Measurements from ENCODE around the gene TOR1AIP1. TPM values are rescaled to one million over a fixed set of nuclear protein-coding genes. Genes with fewer than 3 reads are reported as not detected.

TOR1AIP1 gene
- total and polyA plus RNA-seq, 2 experiments from 2014 or later = 59.1 to 64.6 TPM

GRCh38 chr1:179952186-179952585 is 70.1 kb downstream of the TOR1AIP1 start:
- Histone ChIP-seq H3F3A (ENCODE audit: insufficient read depth) (peaks cover 17% of the 10 kb centered on the region), H3K27ac (no peak overlapping the region), H3K4me2 (ENCODE audit: unreplicated experiment) (no peak overlapping the region), H3K27me3 (replicated peaks; ENCODE audit: insufficient read depth) (no peaks in the 10 kb centered on the region), H3K9ac (no peak overlapping the region), H3K9me3 (ENCODE audit: low read depth) (no peaks in the 10 kb centered on the region), H3K36me3 (ENCODE audit: low read depth) (no peaks in the 10 kb centered on the region), H3K4me1 (ENCODE audit: insufficient read depth) (peaks cover 16% of the 10 kb centered on the region), H4K20me1 (ENCODE audit: insufficient read depth) (peaks cover 3% of the 10 kb centered on the region; the same call in 1 of the 2 replicates), H2AFZ (no peak overlapping the region), H3K79me2 (ENCODE audit: insufficient read depth) (peaks cover 33% of the 10 kb centered on the region), H3K4me3 (no peak overlapping the region), H3K9me2 (ENCODE audit: insufficient read depth) (no peaks in the 10 kb centered on the region)
- in situ Hi-C loops (cut with MboI) = no loop called here
- 87 to 89% methylated on average over 4 of the region's 4 CpGs for WGBS, 2 experiments (ENCODE audit: low coverage in 1 of 2, low lambda C conversion rate in 2 of 2, missing lambda C conversion rate in 2 of 2)
- no peak for DNase-seq
- TF ChIP-seq EZH2phosphoT487 (IDR thresholded peaks at IDR 0.05; ENCODE audit: insufficient read depth, low read depth) (no peak), EZH2 (IDR thresholded peaks at IDR 0.05; ENCODE audit: insufficient read depth, poor library complexity, severe bottlenecking) (no peak)

GRCh38 chr1:179953974-179954492 is 71.9 kb downstream of the TOR1AIP1 start:
- Histone ChIP-seq H3K4me2 (ENCODE audit: unreplicated experiment) (peak overlapping the region; percentile 91), H3K27me3 (replicated peaks; ENCODE audit: insufficient read depth) (no peaks in the 10 kb centered on the region), H4K20me1 (ENCODE audit: insufficient read depth) (peaks cover 7% of the 10 kb centered on the region; the same call in 1 of the 2 replicates), H3K79me2 (ENCODE audit: insufficient read depth) (peaks cover 51% of the 10 kb centered on the region), H3K9ac (peak overlapping the region; percentile 93), H2AFZ (peak overlapping the region; percentile 99), H3K4me3 (peak overlapping the region; percentile 96), H3K4me1 (ENCODE audit: insufficient read depth) (peaks cover 26% of the 10 kb centered on the region), H3K27ac (peak overlapping the region; percentile 85), H3K36me3 (ENCODE audit: low read depth) (no peaks in the 10 kb centered on the region), H3K9me3 (ENCODE audit: low read depth) (no peaks in the 10 kb centered on the region), H3F3A (ENCODE audit: insufficient read depth) (peaks cover 17% of the 10 kb centered on the region), H3K9me2 (ENCODE audit: insufficient read depth) (no peaks in the 10 kb centered on the region)
- peak; percentile 82 for DNase-seq
- TF ChIP-seq EZH2 (IDR thresholded peaks at IDR 0.05; ENCODE audit: insufficient read depth, poor library complexity, severe bottlenecking) (no peak), EZH2phosphoT487 (IDR thresholded peaks at IDR 0.05; ENCODE audit: insufficient read depth, low read depth) (no peak)
- whole genome bisulfite sequencing, 2 experiments (ENCODE audit: low coverage in 1 of 2, low lambda C conversion rate in 2 of 2, missing lambda C conversion rate in 2 of 2) = 2% methylated on average over 19 of the region's 19 CpGs
- in situ Hi-C loops (cut with MboI) = no loop called here

GRCh38 chr1:179954493-179955286 is 72.6 kb downstream of the TOR1AIP1 start, which contains the start of gene CEP350:
CEP350 (plus strand) TSS chr1:179954810; CDS start chr1:179986182, 31,372 bp downstream.
- Histone ChIP-seq H3K36me3 (ENCODE audit: low read depth) (no peaks in the 10 kb centered on the region), H3K4me2 (ENCODE audit: unreplicated experiment) (peak within 1 kb of the TSS; percentile 93), H3K9ac (peak within 1 kb of the TSS; percentile 93), H3K27ac (peak within 1 kb of the TSS; percentile 85), H3K9me3 (ENCODE audit: low read depth) (no peaks in the 10 kb centered on the region), H3K79me2 (ENCODE audit: insufficient read depth) (peaks cover 58% of the 10 kb centered on the region), H4K20me1 (ENCODE audit: insufficient read depth) (peaks cover 7% of the 10 kb centered on the region; the same call in 1 of the 2 replicates), H3K4me3 (peak within 1 kb of the TSS; percentile 96), H2AFZ (peak within 1 kb of the TSS; percentile 99), H3F3A (ENCODE audit: insufficient read depth) (peaks cover 17% of the 10 kb centered on the region), H3K27me3 (replicated peaks; ENCODE audit: insufficient read depth) (no peaks in the 10 kb centered on the region), H3K4me1 (ENCODE audit: insufficient read depth) (peaks cover 26% of the 10 kb centered on the region), H3K9me2 (ENCODE audit: insufficient read depth) (no peaks in the 10 kb centered on the region)
- WGBS, 2 experiments (ENCODE audit: low coverage in 1 of 2, low lambda C conversion rate in 2 of 2, missing lambda C conversion rate in 2 of 2) = 1% methylated on average over 66 to 72 of the region's 72 CpGs
- DNase-seq = peak; percentile 99
- in situ Hi-C loops (cut with MboI) = no loop called here
- TF ChIP-seq EZH2phosphoT487 (IDR thresholded peaks at IDR 0.05; ENCODE audit: insufficient read depth, low read depth) (no peak), EZH2 (IDR thresholded peaks at IDR 0.05; ENCODE audit: insufficient read depth, poor library complexity, severe bottlenecking) (no peak)

GRCh38 chr1:179955287-179955680 is 73.2 kb downstream of the TOR1AIP1 start:
- H3K79me2 ChIP-seq (ENCODE audit: insufficient read depth) = peaks cover 62% of the 10 kb centered on the region
- peak overlapping the region; percentile 93 for H3K9ac ChIP-seq
- H3K4me2 ChIP-seq (ENCODE audit: unreplicated experiment) = peak overlapping the region; percentile 93
- no peaks in the 10 kb centered on the region for H3K36me3 ChIP-seq (ENCODE audit: low read depth)
- peaks cover 7% of the 10 kb centered on the region; the same call in 1 of the 2 replicates for H4K20me1 ChIP-seq (ENCODE audit: insufficient read depth)
- TF ChIP-seq EZH2 (IDR thresholded peaks at IDR 0.05; ENCODE audit: insufficient read depth, poor library complexity, severe bottlenecking) (no peak), EZH2phosphoT487 (IDR thresholded peaks at IDR 0.05; ENCODE audit: insufficient read depth, low read depth) (no peak)
- peak overlapping the region; percentile 96 for H3K4me3 ChIP-seq
- H2AFZ ChIP-seq = peak overlapping the region; percentile 99
- in situ Hi-C loops (cut with MboI) = no loop called here
- H3F3A ChIP-seq (ENCODE audit: insufficient read depth) = peaks cover 17% of the 10 kb centered on the region
- peak overlapping the region; percentile 85 for H3K27ac ChIP-seq
- no peaks in the 10 kb centered on the region for H3K27me3 ChIP-seq (replicated peaks; ENCODE audit: insufficient read depth)
- DNase-seq = no peak
- no peaks in the 10 kb centered on the region for H3K9me2 ChIP-seq (ENCODE audit: insufficient read depth)
- 0 to 2% methylated on average over 10 of the region's 10 CpGs for WGBS, 2 experiments (ENCODE audit: low coverage in 1 of 2, low lambda C conversion rate in 2 of 2, missing lambda C conversion rate in 2 of 2)
- H3K4me1 ChIP-seq (ENCODE audit: insufficient read depth) = peaks cover 26% of the 10 kb centered on the region
- no peaks in the 10 kb centered on the region for H3K9me3 ChIP-seq (ENCODE audit: low read depth)
